ENCODE results near the gene SPON1. TPM values are rescaled to one million over a fixed set of nuclear protein-coding genes. Genes with fewer than 3 reads are reported as not detected.

SPON1 gene
- total and polyA plus RNA-seq, 8 donors: 9.3 to 122 (median 26.9) TPM

DNA sequence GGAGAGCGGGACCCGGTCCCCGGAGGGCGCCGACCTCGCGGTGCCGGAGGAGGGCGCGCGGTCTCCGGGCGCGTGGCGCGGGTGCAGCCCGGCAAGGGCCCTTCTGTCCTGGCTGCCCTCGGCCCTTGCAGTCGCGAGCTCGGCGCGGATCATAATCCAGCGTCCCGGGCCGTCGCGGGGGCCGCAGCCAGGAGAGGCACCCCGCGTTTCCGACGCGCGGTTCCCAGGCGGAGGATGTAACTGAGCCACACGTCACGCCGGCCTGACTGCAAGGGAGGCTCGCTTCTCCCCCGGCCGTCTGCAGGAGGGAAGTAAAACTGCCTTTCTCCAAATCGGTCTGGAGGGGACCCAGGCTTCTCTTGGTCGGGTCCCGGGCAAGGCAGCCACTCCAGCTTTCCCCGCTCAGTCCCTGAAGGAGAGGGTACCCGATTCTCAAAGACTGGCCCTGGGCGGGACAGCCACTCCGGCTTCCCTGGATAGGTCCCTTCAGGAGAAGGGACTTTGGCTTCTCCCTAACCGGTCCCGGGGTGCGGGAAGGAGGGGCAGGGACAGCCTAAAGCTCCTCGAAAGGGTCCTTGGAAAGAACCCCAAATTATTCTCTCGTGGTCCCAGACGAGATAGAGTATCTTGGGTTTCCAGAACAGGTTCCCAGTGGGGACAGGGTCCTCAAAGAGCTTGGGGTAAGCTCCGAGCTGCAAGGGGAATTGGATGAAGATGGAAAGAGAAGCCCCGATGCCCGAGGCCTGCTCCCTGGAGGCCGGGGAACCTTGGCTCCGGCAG, 836 bp downstream of the SPON1 start:
- Histone ChIP-seq H3K36me3 (no peaks in the 10 kb centered on the region), H3K4me3 (peak overlapping the region; percentile 55 to 61 (median 58)), H3K9me3 (no peaks in the 10 kb centered on the region), H3K27ac (peak overlapping the region; percentile 69 to 85 (median 82)), H3K27me3 (peaks cover 0 to 72% (median 35%) of the 10 kb centered on the region in 3 donors), H3K4me1 (peaks cover 27 to 62% (median 46%) of the 10 kb centered on the region in 4 donors)
- intact Hi-C loops (cut with DNase I; ENCODE audit: low total_unique reads): loop anchor here (10.0 kb wide), 1 partner anchor 181 kb away; no protein-coding TSS in a partner anchor
- TF ChIP-seq EP300 (IDR thresholded peaks at IDR 0.05): no peak
- no peak for TF ChIP-seq POLR2A (IDR thresholded peaks at IDR 0.05)
- TF ChIP-seq, protein P1, sequence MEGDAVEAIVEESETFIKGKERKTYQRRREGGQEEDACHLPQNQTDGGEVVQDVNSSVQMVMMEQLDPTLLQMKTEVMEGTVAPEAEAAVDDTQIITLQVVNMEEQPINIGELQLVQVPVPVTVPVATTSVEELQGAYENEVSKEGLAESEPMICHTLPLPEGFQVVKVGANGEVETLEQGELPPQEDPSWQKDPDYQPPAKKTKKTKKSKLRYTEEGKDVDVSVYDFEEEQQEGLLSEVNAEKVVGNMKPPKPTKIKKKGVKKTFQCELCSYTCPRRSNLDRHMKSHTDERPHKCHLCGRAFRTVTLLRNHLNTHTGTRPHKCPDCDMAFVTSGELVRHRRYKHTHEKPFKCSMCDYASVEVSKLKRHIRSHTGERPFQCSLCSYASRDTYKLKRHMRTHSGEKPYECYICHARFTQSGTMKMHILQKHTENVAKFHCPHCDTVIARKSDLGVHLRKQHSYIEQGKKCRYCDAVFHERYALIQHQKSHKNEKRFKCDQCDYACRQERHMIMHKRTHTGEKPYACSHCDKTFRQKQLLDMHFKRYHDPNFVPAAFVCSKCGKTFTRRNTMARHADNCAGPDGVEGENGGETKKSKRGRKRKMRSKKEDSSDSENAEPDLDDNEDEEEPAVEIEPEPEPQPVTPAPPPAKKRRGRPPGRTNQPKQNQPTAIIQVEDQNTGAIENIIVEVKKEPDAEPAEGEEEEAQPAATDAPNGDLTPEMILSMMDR (IDR thresholded peaks at IDR 0.05): no peak
- TF ChIP-seq POLR2AphosphoS5 (IDR thresholded peaks at IDR 0.05): no peak
- 1 to 3% (median 2%) methylated on average over 15 to 60 of the region's 60 CpGs for WGBS, 5 donors
- DNase-seq: peak in 1 of 2 donors; percentile 75

- 2 to 9% (median 6%) methylated on average over 23 to 62 of the region's 62 CpGs for WGBS, 5 donors
- no peak for TF ChIP-seq EP300 (IDR thresholded peaks at IDR 0.05)
- TF ChIP-seq, protein P1 (IDR thresholded peaks at IDR 0.05): peak in 1 of 7 experiments; percentile 7
- Histone ChIP-seq H3K4me3 (peak overlapping the region; percentile 55 to 61 (median 58)), H3K36me3 (no peaks in the 10 kb centered on the region), H3K9me3 (no peaks in the 10 kb centered on the region), H3K27me3 (peaks cover 0 to 67% (median 35%) of the 10 kb centered on the region in 3 donors), H3K4me1 (peaks cover 27 to 62% (median 49%) of the 10 kb centered on the region in 4 donors), H3K27ac (peak overlapping the region; percentile 19 to 85 (median 82))
- intact Hi-C loops (cut with DNase I; ENCODE audit: low total_unique reads): loop anchor here (10.0 kb wide), 1 partner anchor 181 kb away; no protein-coding TSS in a partner anchor
- DNase-seq: peak in 1 of 2 donors; percentile 66
Measured at GRCh38 chr11:13963949-13964770, 1.6 kb downstream of the SPON1 start.

GRCh38 chr11:13964771-13965074, 2.2 kb downstream of the SPON1 start:
- DNase-seq: no peak
- Histone ChIP-seq H3K4me3 (peak overlapping the region; percentile 55 to 61 (median 58)), H3K4me1 (peaks cover 27 to 62% (median 49%) of the 10 kb centered on the region in 4 donors), H3K27me3 (peaks cover 0 to 62% (median 35%) of the 10 kb centered on the region in 3 donors), H3K27ac (peak overlapping the region in 4 of 5 donors; percentile 81 to 85 (median 82)), H3K36me3 (no peaks in the 10 kb centered on the region), H3K9me3 (no peaks in the 10 kb centered on the region)
- TF ChIP-seq, protein P1 (IDR thresholded peaks at IDR 0.05): no peak
- no peak for TF ChIP-seq POLR2A (IDR thresholded peaks at IDR 0.05)
- no peak for TF ChIP-seq EP300 (IDR thresholded peaks at IDR 0.05)
- TF ChIP-seq POLR2AphosphoS5 (IDR thresholded peaks at IDR 0.05): no peak
- WGBS, 5 donors: 30 to 39% (median 31%) methylated on average over 4 to 7 of the region's 7 CpGs
- intact Hi-C loops (cut with DNase I; ENCODE audit: low total_unique reads): loop anchor here (10.0 kb wide), 1 partner anchor 180 kb away; no protein-coding TSS in a partner anchor

GRCh38 chr11:13965337-13965736, 2.8 kb downstream of the SPON1 start:
- Histone ChIP-seq H3K4me3 (peak overlapping the region; percentile 55 to 61 (median 58)), H3K4me1 (peaks cover 27 to 62% (median 49%) of the 10 kb centered on the region in 4 donors), H3K36me3 (no peaks in the 10 kb centered on the region), H3K9me3 (no peaks in the 10 kb centered on the region), H3K27me3 (peaks cover 0 to 57% (median 35%) of the 10 kb centered on the region in 3 donors), H3K27ac (peak overlapping the region in 4 of 5 donors; percentile 81 to 85 (median 82))
- intact Hi-C loops (cut with DNase I; ENCODE audit: low total_unique reads): loop anchor here (10.0 kb wide), 1 partner anchor 179 kb away; no protein-coding TSS in a partner anchor
- WGBS, 5 donors: 31 to 44% (median 37%) methylated on average over 5 of the region's 5 CpGs
- peak in 1 of 3 donors; percentile 18 for TF ChIP-seq POLR2AphosphoS5 (IDR thresholded peaks at IDR 0.05)
- TF ChIP-seq POLR2A (IDR thresholded peaks at IDR 0.05): no peak
- DNase-seq: peak; percentile 47 to 69
